Activated T-helper 2 cell treated with anti-CD3 and anti-CD28 coated beads, Interferon-gamma antibody, Interleukin-2, Interleukin-4, amounts not matched to agents 10 μg/mL and 5 μg/mL and 100 μg/mL, durations not matched to agents 14 hours and 24 hours and 36 hours (primary cell): ENCODE measurements around the gene CRYBG3. TPM values are rescaled to one million over a fixed set of nuclear protein-coding genes. Genes with fewer than 3 reads are reported as not detected.

ENCODE experiments used
- DNase-seq: peaks from one replicate; pipeline ENCODE4 v3.0.0; 2021; ENCODE audit warnings: low spot score
- H3K27ac Mint-ChIP-seq: one replicate; pipeline ENCODE4 v1.8.0; 2021; ENCODE audit warnings: mixed read lengths
- H3K27me3 Mint-ChIP-seq: one replicate; pipeline ENCODE4 v1.8.0; 2021; ENCODE audit warnings: low read depth, mixed read lengths
- H3K36me3 Mint-ChIP-seq: one replicate; pipeline ENCODE4 v1.8.0; 2021; ENCODE audit warnings: low read depth, mixed read lengths
- H3K4me1 Mint-ChIP-seq: one replicate; pipeline ENCODE4 v1.8.0; 2021; ENCODE audit warnings: low read depth, mixed read lengths
- H3K4me3 Mint-ChIP-seq: one replicate; pipeline ENCODE4 v1.8.0; 2021; ENCODE audit warnings: low read depth, mild to moderate bottlenecking, moderate library complexity, mixed read lengths
- H3K9me3 Mint-ChIP-seq: one replicate; pipeline ENCODE4 v1.8.0; 2021; ENCODE audit warnings: mixed read lengths
- intact Hi-C: fragments of 100-400 bp; cut with micrococcal nuclease; formaldehyde crosslinking; loops from one replicate; pipeline ENCODE4 v1.15.1; 2023
- total RNA-seq: library from RNA; stranded (reverse); gene quantifications from 2 replicates; pipeline ENCODE4 v1.2.3, GENCODE V29; 2022

The CRYBG3 gene
- total RNA-seq, 1 donor from 2014 or later, result 7.5 TPM

GRCh38 chr3:97911459-97911858, 89.6 kb downstream of the CRYBG3 start:
- Mint-ChIP-seq H3K4me3 (no peak overlapping the region), H3K27ac (no peak overlapping the region), H3K27me3 (no peaks in the 10 kb centered on the region), H3K9me3 (peaks cover 8% of the 10 kb centered on the region), H3K4me1 (peaks cover 15% of the 10 kb centered on the region), H3K36me3 (peaks cover 35% of the 10 kb centered on the region)
- no peak for DNase-seq
- intact Hi-C loops, result no loop called here

GRCh38 chr3:97914388-97914787, 92.6 kb downstream of the CRYBG3 start:
- intact Hi-C loops, result no loop called here
- Mint-ChIP-seq H3K27me3 (no peaks in the 10 kb centered on the region), H3K27ac (no peak overlapping the region), H3K36me3 (peaks cover 50% of the 10 kb centered on the region), H3K4me1 (peaks cover 15% of the 10 kb centered on the region), H3K9me3 (no peaks in the 10 kb centered on the region), H3K4me3 (no peak overlapping the region)
- no peak for DNase-seq

GRCh38 chr3:97916576-97916975, 94.8 kb downstream of the CRYBG3 start:
- intact Hi-C loops, result no loop called here
- no peaks in the 10 kb centered on the region for H3K9me3 Mint-ChIP-seq
- no peaks in the 10 kb centered on the region for H3K27me3 Mint-ChIP-seq
- peaks cover 3% of the 10 kb centered on the region for H3K4me1 Mint-ChIP-seq
- H3K4me3 Mint-ChIP-seq, result no peak overlapping the region
- DNase-seq, result no peak
- H3K27ac Mint-ChIP-seq, result no peak overlapping the region
- peaks cover 63% of the 10 kb centered on the region for H3K36me3 Mint-ChIP-seq

DNA sequence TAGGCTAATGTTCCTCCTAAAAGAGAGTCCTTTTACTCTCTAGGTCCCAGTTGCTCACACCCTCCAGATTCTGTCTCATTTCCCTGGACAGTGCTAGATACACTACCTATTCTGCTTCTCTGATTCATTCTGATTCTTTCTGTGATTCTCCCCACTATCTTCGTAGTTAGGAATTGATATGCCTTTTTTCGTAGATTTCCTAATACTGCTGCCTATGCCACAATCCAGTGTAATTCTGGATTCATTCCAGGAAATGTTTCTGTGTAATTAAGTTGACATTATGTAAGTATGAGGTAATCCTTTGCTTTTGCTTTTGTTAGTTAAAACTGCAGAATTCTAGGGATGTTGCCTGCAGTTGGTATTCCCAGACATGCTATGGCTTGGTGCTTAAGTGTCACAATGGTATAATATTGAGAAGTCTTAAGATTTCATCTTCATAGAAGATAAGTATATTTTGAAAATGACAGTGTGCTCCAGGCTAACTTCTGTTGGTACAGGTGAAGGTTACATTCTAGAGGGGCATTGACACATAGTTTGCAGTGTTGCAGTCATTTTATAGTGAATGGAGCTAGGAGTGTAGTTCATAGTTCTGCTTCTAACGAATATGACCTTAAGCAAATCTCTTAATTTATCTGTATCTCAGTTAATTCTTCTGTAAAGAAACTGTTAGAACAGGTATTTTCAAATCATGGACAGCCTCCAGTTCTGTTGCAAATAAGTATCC, 96.2 kb downstream of the CRYBG3 start:
- peaks cover 73% of the 10 kb centered on the region for H3K36me3 Mint-ChIP-seq
- no peak for DNase-seq
- H3K4me3 Mint-ChIP-seq, result no peak overlapping the region
- intact Hi-C loops, result no loop called here
- H3K4me1 Mint-ChIP-seq, result peaks cover 1% of the 10 kb centered on the region
- H3K27me3 Mint-ChIP-seq, result no peaks in the 10 kb centered on the region
- peaks cover 7% of the 10 kb centered on the region for H3K9me3 Mint-ChIP-seq
- H3K27ac Mint-ChIP-seq, result no peak overlapping the region

GRCh38 chr3:97927704-97928103, 105.9 kb downstream of the CRYBG3 start:
- no peak overlapping the region for H3K4me3 Mint-ChIP-seq
- intact Hi-C loops, result loop anchor here (2.0 kb wide), 1 partner anchor 13 kb away; no protein-coding TSS in a partner anchor
- H3K9me3 Mint-ChIP-seq, result peaks cover 6% of the 10 kb centered on the region
- peaks cover 34% of the 10 kb centered on the region for H3K36me3 Mint-ChIP-seq
- DNase-seq, result no peak
- no peak overlapping the region for H3K27ac Mint-ChIP-seq
- no peaks in the 10 kb centered on the region for H3K27me3 Mint-ChIP-seq
- H3K4me1 Mint-ChIP-seq, result no peaks in the 10 kb centered on the region

- Mint-ChIP-seq H3K36me3 (peaks cover 27% of the 10 kb centered on the region), H3K4me3 (no peak overlapping the region), H3K27ac (no peak overlapping the region), H3K9me3 (peaks cover 6% of the 10 kb centered on the region), H3K27me3 (no peaks in the 10 kb centered on the region), H3K4me1 (no peaks in the 10 kb centered on the region)
- intact Hi-C loops, result no loop called here
- DNase-seq, result no peak
These were observed 107.2 kb downstream of the CRYBG3 start for GRCh38 chr3:97928986-97929385.

GRCh38 chr3:97930018-97930417, 108.2 kb downstream of the CRYBG3 start:
- Mint-ChIP-seq H3K27ac (no peak overlapping the region), H3K4me1 (no peaks in the 10 kb centered on the region), H3K27me3 (no peaks in the 10 kb centered on the region), H3K36me3 (peaks cover 23% of the 10 kb centered on the region), H3K9me3 (peaks cover 6% of the 10 kb centered on the region), H3K4me3 (no peak overlapping the region)
- intact Hi-C loops, result no loop called here
- no peak for DNase-seq

GRCh38 chr3:97931218-97931617, 109.4 kb downstream of the CRYBG3 start:
- Mint-ChIP-seq H3K9me3 (peaks cover 6% of the 10 kb centered on the region), H3K27ac (no peak overlapping the region)
- intact Hi-C loops, result no loop called here

DNA sequence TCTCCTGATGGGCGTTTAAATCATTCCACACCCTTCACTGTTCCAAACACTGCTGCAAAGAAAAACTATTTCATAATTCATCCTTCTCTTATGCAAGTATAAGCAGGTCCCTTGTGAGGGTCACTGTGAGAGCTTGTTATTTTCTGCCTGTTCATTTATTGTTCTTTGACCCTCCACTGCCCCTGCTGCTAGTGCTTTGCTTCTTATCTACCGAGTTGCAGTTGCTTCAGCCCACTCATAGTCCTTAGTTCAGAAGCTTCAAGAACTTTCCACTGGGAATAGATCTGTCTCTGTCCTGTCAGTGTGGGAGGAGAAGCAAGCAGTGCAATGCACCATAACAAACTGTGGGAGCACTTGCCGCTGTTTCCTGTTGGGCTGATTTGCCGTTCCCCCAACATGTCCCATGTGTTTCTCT, 110.6 kb downstream of the CRYBG3 start:
- DNase-seq, result no peak
- H3K4me3 Mint-ChIP-seq, result no peak overlapping the region
- peaks cover 6% of the 10 kb centered on the region for H3K9me3 Mint-ChIP-seq
- no peaks in the 10 kb centered on the region for H3K27me3 Mint-ChIP-seq
- intact Hi-C loops, result no loop called here
- peaks cover 42% of the 10 kb centered on the region for H3K36me3 Mint-ChIP-seq
- H3K4me1 Mint-ChIP-seq, result peaks cover 7% of the 10 kb centered on the region
- H3K27ac Mint-ChIP-seq, result no peak overlapping the region

More at GRCh38 chr3:97931218-97931617, 109.4 kb downstream of the CRYBG3 start:
- Mint-ChIP-seq H3K27me3 (no peaks in the 10 kb centered on the region), H3K36me3 (peaks cover 32% of the 10 kb centered on the region), H3K4me3 (no peak overlapping the region), H3K4me1 (peaks cover 5% of the 10 kb centered on the region)
- no peak for DNase-seq

DNA sequence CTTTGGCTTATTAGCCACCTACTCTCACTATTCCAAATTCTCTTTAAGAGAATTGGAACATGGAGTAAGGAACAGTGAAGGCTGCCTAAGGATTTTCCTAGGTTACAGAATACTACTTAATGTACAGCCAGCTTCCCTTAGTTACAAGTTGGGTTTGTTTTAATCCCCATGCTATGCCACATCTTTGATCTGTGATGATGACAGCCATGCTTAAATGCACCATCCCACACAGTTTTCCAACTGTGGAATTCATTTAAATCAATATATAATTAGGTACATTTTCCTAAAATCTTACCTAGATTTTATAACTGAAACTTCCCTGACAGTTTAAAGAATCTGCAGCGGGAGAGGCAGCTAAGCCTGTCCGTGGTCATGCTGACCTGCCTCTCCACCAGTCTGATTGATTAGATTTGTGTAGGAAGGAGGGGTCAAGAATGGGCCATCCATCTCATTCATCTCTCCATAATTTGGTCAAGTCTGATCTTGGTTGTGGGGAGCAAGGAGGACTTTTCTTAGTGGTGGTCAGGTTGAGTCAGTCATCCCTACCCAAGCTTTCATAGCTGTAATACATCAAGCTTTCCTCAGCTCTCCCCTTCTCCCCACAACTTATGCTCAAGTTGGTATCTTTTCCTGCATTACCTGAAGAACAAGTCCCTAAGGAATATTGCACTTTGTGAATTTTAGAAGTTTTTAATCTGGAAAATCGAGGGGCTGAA, 113.3 kb downstream of the CRYBG3 start:
- peaks cover 5% of the 10 kb centered on the region for H3K9me3 Mint-ChIP-seq
- no peak overlapping the region for H3K27ac Mint-ChIP-seq
- H3K4me3 Mint-ChIP-seq, result no peak overlapping the region
- DNase-seq, result no peak
- peaks cover 9% of the 10 kb centered on the region for H3K4me1 Mint-ChIP-seq
- intact Hi-C loops, result no loop called here
- no peaks in the 10 kb centered on the region for H3K27me3 Mint-ChIP-seq
- peaks cover 49% of the 10 kb centered on the region for H3K36me3 Mint-ChIP-seq

GRCh38 chr3:97935842-97936241, 114.0 kb downstream of the CRYBG3 start:
- Mint-ChIP-seq H3K4me1 (peaks cover 9% of the 10 kb centered on the region), H3K27me3 (no peaks in the 10 kb centered on the region), H3K36me3 (peaks cover 45% of the 10 kb centered on the region), H3K27ac (no peak overlapping the region), H3K9me3 (no peaks in the 10 kb centered on the region), H3K4me3 (no peak overlapping the region)
- DNase-seq, result no peak
- intact Hi-C loops, result no loop called here

GRCh38 chr3:97937205-97937604, 115.4 kb downstream of the CRYBG3 start:
- intact Hi-C loops, result no loop called here
- H3K36me3 Mint-ChIP-seq, result peaks cover 40% of the 10 kb centered on the region
- no peak for DNase-seq
- H3K4me3 Mint-ChIP-seq, result no peak overlapping the region
- peaks cover 9% of the 10 kb centered on the region for H3K4me1 Mint-ChIP-seq
- no peaks in the 10 kb centered on the region for H3K27me3 Mint-ChIP-seq
- no peak overlapping the region for H3K27ac Mint-ChIP-seq
- no peaks in the 10 kb centered on the region for H3K9me3 Mint-ChIP-seq

- Mint-ChIP-seq H3K36me3 (peaks cover 49% of the 10 kb centered on the region), H3K27ac (no peak overlapping the region), H3K9me3 (no peaks in the 10 kb centered on the region), H3K27me3 (no peaks in the 10 kb centered on the region), H3K4me1 (peaks cover 14% of the 10 kb centered on the region), H3K4me3 (no peak overlapping the region)
- intact Hi-C loops, result no loop called here
- DNase-seq, result no peak
These were observed 116.6 kb downstream of the CRYBG3 start for GRCh38 chr3:97938444-97938843.
